ENCODE measurements around the gene CMYA5. TPM values are rescaled to one million over a fixed set of nuclear protein-coding genes. Genes with fewer than 3 reads are reported as not detected.

Gene CMYA5
- total and polyA plus RNA-seq, 4 donors, result 1.3 to 2.9 (median 2.0) TPM

DNA sequence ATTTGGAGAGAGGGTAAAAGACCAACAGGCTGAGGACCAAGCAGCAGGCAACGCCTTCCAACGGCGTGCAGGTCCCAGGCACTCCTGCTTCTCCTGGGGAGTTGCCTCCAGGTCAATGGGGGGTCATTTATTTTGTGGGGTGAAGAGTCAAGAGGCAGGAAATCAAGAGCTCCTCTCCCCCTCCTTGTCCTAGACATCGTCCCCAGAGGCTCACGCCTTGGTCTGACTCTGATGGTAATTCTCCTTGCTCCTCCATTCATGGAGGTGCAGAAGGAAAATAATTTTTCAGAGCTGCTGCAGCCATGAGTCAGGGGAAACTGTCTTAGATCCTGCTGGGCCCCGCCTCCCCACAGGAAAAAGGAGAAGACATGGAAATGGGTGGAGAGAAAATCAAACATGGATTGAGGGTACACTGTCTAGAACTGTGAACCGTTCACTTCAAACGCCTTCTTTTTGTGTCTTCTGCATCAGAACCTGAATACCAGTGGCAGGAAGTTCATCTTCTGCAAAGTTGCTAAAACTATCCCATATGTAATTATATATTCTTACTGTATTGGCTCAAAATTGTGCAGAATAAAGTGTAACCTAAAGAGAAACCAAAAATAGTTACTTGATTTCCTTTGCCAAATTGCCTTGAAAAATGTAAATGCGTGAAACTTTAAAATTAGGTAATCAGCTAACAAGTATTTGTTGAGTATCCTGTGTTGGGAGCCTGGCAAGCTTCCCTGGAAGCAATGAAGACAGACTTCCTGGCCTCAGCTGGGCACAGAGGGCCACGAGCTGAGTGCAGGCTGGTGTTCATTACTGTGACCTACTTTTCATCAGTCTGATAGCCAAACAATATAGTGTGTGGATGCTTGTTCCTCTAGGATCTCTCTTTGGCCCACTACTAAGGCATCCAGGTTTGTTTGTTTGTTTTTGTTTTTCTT is 142.0 kb downstream of the CMYA5 start:
- H3K9ac ChIP-seq (ENCODE audit: low read depth in 1 of 2, low read length in 2 of 2), result no peak overlapping the region
- no peak overlapping the region for H3K4me3 ChIP-seq (ENCODE audit: low read depth in 1 of 3, low read length in 3 of 3)
- peaks cover 0 to 5% (median 0%) of the 10 kb centered on the region in 4 donors for H3K4me1 ChIP-seq (ENCODE audit: control insufficient read depth in 4 of 4, insufficient read depth in 4 of 4, low read length in 3 of 4)
- H3K9me3 ChIP-seq (ENCODE audit: control insufficient read depth in 4 of 4, low read length in 3 of 4), result no peaks in the 10 kb centered on the region
- WGBS, result 78% methylated on average over 10 of the region's 10 CpGs
- no peak for DNase-seq (ENCODE audit: low spot score)
- no peak overlapping the region for H3K27ac ChIP-seq (ENCODE audit: low read depth in 1 of 2, low read length in 2 of 2)
- H3K36me3 ChIP-seq (ENCODE audit: control insufficient read depth in 4 of 4, insufficient read depth in 3 of 4, low read depth in 1 of 4, low read length in 3 of 4), result no peaks in the 10 kb centered on the region
- H3K27me3 ChIP-seq (ENCODE audit: control insufficient read depth in 4 of 4, insufficient read depth in 4 of 4, low read length in 3 of 4), result no peaks in the 10 kb centered on the region
- TF ChIP-seq SP1 (IDR thresholded peaks at IDR 0.05) (no peak), HNF4G (IDR thresholded peaks at IDR 0.05) (no peak), FOXA1 (IDR thresholded peaks at IDR 0.05) (no peak), RXRA (IDR thresholded peaks at IDR 0.05) (no peak), JUND (IDR thresholded peaks at IDR 0.05) (no peak), NR2F2 (IDR thresholded peaks at IDR 0.05) (no peak), EGR1 (IDR thresholded peaks at IDR 0.05; ENCODE audit: low read depth in 2 of 2) (no peak), TAF1 (conservative IDR thresholded peaks at IDR 0.05) (no peak), GABPA (IDR thresholded peaks at IDR 0.05 in 1 of 2, conservative IDR thresholded peaks at IDR 0.05 in 1 of 2) (no peak), HNF4A (conservative IDR thresholded peaks at IDR 0.05) (no peak), YY1 (IDR thresholded peaks at IDR 0.05) (no peak), CTCF (IDR thresholded peaks at IDR 0.05; ENCODE audit: low read depth, low read length, missing input control) (no peak), RAD21 (IDR thresholded peaks at IDR 0.05) (no peak), FOXA2 (IDR thresholded peaks at IDR 0.05) (no peak), MAX (IDR thresholded peaks at IDR 0.05) (no peak)
- TF ChIP-seq, protein P1, sequence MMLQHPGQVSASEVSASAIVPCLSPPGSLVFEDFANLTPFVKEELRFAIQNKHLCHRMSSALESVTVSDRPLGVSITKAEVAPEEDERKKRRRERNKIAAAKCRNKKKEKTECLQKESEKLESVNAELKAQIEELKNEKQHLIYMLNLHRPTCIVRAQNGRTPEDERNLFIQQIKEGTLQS (IDR thresholded peaks at IDR 0.05), result no peak
- TF ChIP-seq, protein P2, sequence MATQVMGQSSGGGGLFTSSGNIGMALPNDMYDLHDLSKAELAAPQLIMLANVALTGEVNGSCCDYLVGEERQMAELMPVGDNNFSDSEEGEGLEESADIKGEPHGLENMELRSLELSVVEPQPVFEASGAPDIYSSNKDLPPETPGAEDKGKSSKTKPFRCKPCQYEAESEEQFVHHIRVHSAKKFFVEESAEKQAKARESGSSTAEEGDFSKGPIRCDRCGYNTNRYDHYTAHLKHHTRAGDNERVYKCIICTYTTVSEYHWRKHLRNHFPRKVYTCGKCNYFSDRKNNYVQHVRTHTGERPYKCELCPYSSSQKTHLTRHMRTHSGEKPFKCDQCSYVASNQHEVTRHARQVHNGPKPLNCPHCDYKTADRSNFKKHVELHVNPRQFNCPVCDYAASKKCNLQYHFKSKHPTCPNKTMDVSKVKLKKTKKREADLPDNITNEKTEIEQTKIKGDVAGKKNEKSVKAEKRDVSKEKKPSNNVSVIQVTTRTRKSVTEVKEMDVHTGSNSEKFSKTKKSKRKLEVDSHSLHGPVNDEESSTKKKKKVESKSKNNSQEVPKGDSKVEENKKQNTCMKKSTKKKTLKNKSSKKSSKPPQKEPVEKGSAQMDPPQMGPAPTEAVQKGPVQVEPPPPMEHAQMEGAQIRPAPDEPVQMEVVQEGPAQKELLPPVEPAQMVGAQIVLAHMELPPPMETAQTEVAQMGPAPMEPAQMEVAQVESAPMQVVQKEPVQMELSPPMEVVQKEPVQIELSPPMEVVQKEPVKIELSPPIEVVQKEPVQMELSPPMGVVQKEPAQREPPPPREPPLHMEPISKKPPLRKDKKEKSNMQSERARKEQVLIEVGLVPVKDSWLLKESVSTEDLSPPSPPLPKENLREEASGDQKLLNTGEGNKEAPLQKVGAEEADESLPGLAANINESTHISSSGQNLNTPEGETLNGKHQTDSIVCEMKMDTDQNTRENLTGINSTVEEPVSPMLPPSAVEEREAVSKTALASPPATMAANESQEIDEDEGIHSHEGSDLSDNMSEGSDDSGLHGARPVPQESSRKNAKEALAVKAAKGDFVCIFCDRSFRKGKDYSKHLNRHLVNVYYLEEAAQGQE (IDR thresholded peaks at IDR 0.05), result no peak
- TF ChIP-seq, protein P3, sequence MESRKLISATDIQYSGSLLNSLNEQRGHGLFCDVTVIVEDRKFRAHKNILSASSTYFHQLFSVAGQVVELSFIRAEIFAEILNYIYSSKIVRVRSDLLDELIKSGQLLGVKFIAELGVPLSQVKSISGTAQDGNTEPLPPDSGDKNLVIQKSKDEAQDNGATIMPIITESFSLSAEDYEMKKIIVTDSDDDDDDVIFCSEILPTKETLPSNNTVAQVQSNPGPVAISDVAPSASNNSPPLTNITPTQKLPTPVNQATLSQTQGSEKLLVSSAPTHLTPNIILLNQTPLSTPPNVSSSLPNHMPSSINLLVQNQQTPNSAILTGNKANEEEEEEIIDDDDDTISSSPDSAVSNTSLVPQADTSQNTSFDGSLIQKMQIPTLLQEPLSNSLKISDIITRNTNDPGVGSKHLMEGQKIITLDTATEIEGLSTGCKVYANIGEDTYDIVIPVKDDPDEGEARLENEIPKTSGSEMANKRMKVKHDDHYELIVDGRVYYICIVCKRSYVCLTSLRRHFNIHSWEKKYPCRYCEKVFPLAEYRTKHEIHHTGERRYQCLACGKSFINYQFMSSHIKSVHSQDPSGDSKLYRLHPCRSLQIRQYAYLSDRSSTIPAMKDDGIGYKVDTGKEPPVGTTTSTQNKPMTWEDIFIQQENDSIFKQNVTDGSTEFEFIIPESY (IDR thresholded peaks at IDR 0.05), result no peak
